GM06990 (cell line): ENCODE results near the gene FAM163A.

Experiments
- DNase-seq: peaks from one replicate; pipeline ENCODE4 v3.0.0-alpha.2; 2011; ENCODE audit not compliant: insufficient read length; ENCODE audit errors: extremely low read depth
- H3K27me3 ChIP-seq: replicated peaks from 2 replicates; pipeline ENCODE4 v1.6.0; 2011; ENCODE audit warnings: low read length; ENCODE audit not compliant: control insufficient read depth, insufficient read depth
- H3K36me3 ChIP-seq: 2 replicates; pipeline ENCODE4 v1.5.1; 2011; ENCODE audit warnings: low read length; ENCODE audit not compliant: control insufficient read depth, insufficient read depth
- H3K4me3 ChIP-seq: replicated peaks from 2 replicates; pipeline ENCODE4 v1.5.1; 2011; ENCODE audit warnings: low read depth, mild to moderate bottlenecking, control low read depth, low read length
- TF ChIP-seq, protein P1 (sequence below): IDR thresholded peaks from 2 replicates; pipeline ENCODE4 v1.5.1; 2011; ENCODE audit warnings: low read length, control low read depth, mild to moderate bottlenecking, inconsistent platforms; ENCODE audit not compliant: insufficient read depth, poor library complexity, severe bottlenecking

FAM163A gene

DNA sequence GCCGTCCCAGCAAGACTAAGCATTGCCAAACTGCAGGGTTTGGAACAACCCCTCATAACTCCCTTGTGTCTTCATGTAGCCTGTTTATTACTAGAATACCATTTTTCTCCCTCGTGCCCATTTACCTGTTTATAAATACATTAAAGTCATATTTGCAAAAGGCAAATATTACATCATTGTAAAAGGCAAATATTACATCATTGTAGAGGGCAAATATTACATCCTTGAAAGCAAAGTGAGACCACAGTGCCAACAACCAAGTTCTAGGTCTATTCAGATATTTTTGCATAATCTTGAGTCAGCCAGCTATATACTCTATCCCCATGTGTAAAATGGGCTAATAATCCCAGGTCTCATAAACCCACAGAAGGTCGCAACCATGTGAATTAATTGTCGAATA lies 11.4 kb upstream of the FAM163A start:
- no peak for DNase-seq
- TF ChIP-seq, protein P1, sequence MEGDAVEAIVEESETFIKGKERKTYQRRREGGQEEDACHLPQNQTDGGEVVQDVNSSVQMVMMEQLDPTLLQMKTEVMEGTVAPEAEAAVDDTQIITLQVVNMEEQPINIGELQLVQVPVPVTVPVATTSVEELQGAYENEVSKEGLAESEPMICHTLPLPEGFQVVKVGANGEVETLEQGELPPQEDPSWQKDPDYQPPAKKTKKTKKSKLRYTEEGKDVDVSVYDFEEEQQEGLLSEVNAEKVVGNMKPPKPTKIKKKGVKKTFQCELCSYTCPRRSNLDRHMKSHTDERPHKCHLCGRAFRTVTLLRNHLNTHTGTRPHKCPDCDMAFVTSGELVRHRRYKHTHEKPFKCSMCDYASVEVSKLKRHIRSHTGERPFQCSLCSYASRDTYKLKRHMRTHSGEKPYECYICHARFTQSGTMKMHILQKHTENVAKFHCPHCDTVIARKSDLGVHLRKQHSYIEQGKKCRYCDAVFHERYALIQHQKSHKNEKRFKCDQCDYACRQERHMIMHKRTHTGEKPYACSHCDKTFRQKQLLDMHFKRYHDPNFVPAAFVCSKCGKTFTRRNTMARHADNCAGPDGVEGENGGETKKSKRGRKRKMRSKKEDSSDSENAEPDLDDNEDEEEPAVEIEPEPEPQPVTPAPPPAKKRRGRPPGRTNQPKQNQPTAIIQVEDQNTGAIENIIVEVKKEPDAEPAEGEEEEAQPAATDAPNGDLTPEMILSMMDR, result no peak
- Histone ChIP-seq H3K36me3 (no peaks in the 10 kb centered on the region), H3K27me3 (no peaks in the 10 kb centered on the region; the same call in 1 of the 2 replicates), H3K4me3 (no peak overlapping the region)

DNA sequence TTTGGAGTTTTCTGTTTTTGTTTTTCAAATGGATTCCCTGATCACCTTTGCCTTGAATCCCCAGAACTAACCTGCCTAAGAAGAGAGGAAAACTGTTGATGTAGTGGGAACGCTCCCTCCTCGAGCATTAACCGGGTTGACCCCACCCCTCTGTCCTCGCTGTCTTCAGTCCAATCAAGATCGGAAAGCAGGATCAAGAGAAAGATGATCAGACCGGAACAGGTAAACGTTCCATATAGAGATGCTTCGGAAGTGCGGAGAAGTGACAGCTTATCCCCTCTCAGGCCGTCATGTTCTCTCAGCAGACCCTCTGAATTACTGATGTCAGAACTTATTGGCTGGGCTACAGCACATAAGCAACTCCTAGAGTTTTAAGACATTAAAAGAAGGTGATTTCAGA lies 800 bp upstream of the FAM163A start:
- Histone ChIP-seq H3K36me3 (no peaks in the 10 kb centered on the region), H3K4me3 (no peak overlapping the region), H3K27me3 (no peaks in the 10 kb centered on the region; the same call in 1 of the 2 replicates)
- DNase-seq, result no peak
- TF ChIP-seq, protein P1, result no peak

DNA sequence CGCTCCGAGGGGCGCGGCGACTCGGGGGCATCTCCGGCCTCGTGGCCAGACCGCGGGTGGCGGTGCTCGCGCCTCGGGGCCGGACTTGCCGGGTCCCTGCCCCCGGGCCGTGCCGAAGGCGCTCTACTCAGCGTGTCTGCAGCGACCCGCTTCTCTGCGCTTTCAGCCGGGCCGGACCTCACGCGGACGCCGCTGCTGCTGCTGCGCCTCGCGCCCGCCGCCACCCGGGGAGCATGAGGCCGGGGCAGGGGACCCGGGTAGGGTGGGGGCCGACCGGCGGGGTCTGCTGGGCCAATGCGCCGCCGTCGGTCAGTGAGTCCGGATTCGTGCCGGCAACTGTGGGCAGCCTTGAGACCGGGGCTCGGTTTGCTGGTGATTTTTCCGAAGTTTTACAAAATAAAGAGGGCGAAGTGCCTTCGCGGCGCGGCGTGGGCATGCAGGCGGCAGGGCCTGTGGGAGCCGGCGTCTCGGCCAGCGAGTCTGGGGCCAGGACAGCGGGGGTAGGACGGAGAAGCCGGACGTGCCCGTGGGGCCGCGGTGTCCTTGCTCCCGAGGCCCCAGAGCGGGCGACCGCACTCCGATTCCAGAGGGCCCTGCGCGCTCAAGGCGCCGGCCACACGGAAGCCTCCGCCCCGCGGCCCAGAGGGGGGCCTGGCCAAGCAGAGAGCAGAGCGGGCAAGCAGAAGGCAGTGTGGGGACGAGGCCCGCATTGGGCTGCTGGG lies 749 bp downstream of the FAM163A start:
- H3K36me3 ChIP-seq, result no peaks in the 10 kb centered on the region
- DNase-seq, result no peak
- TF ChIP-seq, protein P1, result no peak
- no peak overlapping the region for H3K4me3 ChIP-seq
- no peaks in the 10 kb centered on the region; the same call in 1 of the 2 replicates for H3K27me3 ChIP-seq

DNA sequence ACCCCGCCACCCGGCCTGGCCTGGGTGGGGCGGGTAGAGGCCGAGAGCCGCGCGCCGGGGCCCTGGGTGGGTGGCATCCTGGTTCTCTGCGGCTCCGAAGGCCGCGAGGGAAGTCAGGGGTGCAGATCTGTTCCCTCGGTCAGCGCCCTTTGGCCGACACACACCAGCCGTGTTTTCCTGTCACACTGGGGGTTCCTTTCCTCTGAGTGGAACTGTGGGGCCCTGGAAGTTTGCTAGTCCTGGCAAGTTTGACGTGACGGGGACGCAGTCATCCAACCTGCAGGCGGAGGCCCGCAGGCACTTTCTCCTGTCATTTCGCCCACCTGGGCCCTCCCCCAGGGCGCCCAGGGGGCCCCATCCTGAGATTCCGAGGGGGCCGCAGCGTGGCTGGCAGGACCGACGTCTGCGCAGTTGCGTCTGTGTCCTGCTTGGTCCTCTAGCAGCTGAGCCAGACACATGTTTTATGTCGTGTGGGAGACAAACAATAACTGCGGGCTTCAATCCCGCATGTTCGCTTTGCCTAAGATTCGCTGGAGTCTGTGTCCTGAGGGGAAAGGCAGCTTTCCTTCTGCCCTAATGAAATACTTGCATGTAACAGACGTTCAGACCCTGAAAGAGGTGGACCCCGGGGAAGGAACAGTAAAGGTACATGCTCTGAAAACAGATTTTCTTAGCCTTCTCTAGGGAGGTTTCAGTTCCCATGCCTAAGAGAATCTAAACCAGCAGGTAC lies 1.5 kb downstream of the FAM163A start:
- no peak for DNase-seq
- TF ChIP-seq, protein P1, result no peak
- no peaks in the 10 kb centered on the region for H3K36me3 ChIP-seq
- H3K4me3 ChIP-seq, result no peak overlapping the region
- no peaks in the 10 kb centered on the region; the same call in 1 of the 2 replicates for H3K27me3 ChIP-seq

DNA sequence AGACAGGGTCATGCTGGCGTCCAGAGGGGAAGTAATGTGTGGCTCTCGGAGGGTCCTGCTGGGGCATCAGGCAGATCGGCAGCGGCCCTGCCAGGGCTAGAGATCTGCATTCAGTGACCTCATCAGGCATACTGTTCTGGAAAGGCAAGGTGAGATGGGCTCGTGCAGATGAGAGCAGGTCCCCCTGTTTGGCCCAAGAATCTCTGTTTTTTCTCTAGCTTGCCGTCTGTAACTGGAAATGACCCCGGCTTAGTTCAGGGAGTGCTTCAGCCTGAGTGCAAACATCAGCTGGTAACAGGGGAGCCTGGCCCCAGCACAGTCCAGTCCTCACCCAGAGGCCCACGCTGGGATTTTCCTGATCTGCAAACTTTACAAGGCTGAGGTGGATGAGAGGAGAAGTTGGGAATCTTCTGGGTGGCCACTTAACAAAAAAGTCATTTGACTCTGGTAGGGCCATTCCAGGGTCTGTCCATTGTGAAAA lies 2.1 kb downstream of the FAM163A start:
- DNase-seq, result no peak
- Histone ChIP-seq H3K4me3 (no peak overlapping the region), H3K27me3 (no peaks in the 10 kb centered on the region; the same call in 1 of the 2 replicates), H3K36me3 (no peaks in the 10 kb centered on the region)
- TF ChIP-seq, protein P1, result no peak
